Measurements from ENCODE around the gene SPRY4.

SPRY4 gene

DNA sequence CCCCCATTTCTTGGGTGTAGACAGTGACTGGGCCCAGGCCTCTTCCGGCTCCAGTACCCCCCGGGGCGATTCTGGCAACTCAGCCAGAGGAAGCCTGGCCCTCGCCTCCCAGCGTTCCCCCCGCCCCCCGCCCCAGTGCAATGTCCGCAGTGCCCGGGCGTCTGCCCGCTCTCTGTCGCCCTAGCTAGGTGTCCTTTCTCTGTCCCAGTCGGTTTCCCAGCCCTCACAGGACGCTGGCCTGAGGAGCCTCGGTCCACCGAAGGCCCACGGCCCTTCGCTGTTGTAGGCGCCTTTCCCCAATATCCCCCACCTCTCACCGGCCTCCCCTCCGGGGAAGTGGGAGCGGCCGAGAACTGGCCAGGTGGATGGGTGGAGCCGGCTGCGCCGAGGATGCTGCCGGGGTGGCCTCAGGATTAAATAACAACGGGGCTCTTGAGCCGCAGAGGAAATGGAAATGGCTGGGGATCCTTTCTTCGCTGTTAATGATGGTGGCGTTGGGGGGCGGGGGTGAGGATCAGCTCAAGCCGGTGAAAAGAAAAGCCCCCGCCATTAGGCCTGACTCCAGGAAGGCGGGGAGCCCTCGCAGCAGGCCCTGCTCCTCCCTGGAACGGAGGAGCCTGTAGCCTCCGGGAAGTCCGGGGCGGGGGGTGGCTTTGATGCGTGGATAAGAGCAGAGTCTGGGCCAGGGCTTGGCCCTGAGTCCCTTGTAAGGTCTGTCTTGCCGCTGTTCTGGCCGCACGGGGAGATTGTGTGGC is 1.1 kb upstream of the SPRY4 start:
- peak in 1 of 2 experiments; percentile 25 for DNase-seq (ENCODE audit: low spot score in 2 of 2)
- H3K4me1 ChIP-seq: peaks cover 6% of the 10 kb centered on the region; the same call in 1 of the 2 replicates
- H3K27me3 ChIP-seq (ENCODE audit: low read depth): peaks cover 2% of the 10 kb centered on the region; the same call in 1 of the 2 replicates
- H3K9me3 ChIP-seq: no peaks in the 10 kb centered on the region
- in situ Hi-C loops (cut with MboI; ENCODE audit: low sequenced_read_pairs): no loop called here
- H3K36me3 ChIP-seq (replicated peaks): no peaks in the 10 kb centered on the region
- no peak overlapping the region for H3K4me3 ChIP-seq

DNA sequence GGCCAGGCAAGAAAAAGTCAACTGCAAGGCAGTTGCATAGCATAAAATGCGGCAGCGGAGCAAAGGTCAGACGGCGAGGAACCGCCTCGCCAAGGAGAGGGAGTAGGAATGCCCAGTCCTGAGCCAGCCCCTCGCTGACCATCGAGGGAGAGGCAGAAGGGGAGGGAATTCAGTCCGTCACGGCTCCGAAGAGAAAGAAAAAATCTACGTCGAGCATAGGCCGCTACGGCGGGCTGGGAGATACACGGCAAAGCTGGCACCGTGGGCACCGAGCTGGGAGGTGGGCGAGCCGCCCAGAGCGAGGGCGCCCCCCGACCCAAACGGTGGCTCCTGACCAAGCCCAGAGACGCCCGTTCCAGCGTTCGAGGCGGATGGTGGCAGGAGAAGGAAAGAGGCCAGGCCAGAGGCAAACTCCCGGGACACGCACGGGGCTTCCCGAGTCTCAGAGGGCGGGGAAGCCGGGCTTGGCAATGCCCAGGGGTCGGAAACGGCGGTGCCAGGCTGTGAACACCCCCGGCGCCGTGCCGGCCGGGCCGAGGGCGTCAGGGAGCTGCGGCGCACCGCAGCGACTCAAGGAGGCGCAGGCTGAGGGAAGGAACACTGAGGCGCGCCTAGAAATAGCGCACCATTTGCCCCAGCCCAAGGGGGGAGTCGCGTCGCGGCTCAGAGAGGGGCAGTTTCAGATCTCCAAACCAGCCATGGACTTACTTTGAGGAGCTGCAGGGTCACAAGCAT is 518 bp downstream of the SPRY4 start:
- Histone ChIP-seq H3K36me3 (replicated peaks) (no peaks in the 10 kb centered on the region), H3K4me1 (peaks cover 6% of the 10 kb centered on the region; the same call in 1 of the 2 replicates), H3K4me3 (peak overlapping the region; percentile 44), H3K9me3 (no peaks in the 10 kb centered on the region), H3K27me3 (ENCODE audit: low read depth) (peaks cover 2% of the 10 kb centered on the region; the same call in 1 of the 2 replicates)
- no peak for DNase-seq (ENCODE audit: low spot score in 2 of 2)
- in situ Hi-C loops (cut with MboI; ENCODE audit: low sequenced_read_pairs): no loop called here

DNA sequence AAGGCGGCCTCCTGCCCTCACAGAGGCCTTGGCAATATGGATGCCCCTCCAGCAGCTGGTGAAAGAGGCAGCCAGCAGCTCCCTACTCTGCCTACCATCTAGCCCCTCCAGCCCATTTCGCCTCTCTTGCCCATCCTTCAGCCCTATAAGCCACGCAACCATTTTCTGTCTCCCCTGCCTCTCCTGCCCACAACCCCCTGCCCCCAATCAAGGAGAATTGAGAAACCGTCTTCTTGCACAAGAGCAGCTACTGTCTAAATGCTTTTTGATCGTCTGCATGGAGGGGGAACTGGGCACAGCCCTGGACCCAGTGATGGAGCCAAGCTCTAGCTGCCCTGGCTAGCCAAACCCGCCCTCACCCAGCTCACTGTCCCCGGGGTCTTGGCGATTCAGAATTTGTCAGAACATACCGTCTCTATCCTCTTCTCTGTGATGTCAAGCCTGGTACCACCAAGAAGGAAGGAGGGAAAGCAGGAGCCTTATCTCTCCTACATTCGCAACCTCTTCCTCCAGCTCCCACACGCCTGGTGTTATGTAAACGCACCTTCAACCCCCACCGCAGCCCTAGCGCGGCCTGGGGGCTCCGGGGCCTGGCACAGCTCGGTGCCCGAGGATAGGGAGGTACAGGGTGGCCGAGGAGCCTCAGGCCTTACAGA is 1.2 kb downstream of the SPRY4 start:
- Histone ChIP-seq H3K4me1 (peaks cover 6% of the 10 kb centered on the region; the same call in 1 of the 2 replicates), H3K27me3 (ENCODE audit: low read depth) (peaks cover 2% of the 10 kb centered on the region; the same call in 1 of the 2 replicates), H3K36me3 (replicated peaks) (no peaks in the 10 kb centered on the region), H3K9me3 (no peaks in the 10 kb centered on the region), H3K4me3 (peak overlapping the region; percentile 44; the same call in 1 of the 2 replicates)
- no peak for DNase-seq (ENCODE audit: low spot score in 2 of 2)
- in situ Hi-C loops (cut with MboI; ENCODE audit: low sequenced_read_pairs): no loop called here

DNA sequence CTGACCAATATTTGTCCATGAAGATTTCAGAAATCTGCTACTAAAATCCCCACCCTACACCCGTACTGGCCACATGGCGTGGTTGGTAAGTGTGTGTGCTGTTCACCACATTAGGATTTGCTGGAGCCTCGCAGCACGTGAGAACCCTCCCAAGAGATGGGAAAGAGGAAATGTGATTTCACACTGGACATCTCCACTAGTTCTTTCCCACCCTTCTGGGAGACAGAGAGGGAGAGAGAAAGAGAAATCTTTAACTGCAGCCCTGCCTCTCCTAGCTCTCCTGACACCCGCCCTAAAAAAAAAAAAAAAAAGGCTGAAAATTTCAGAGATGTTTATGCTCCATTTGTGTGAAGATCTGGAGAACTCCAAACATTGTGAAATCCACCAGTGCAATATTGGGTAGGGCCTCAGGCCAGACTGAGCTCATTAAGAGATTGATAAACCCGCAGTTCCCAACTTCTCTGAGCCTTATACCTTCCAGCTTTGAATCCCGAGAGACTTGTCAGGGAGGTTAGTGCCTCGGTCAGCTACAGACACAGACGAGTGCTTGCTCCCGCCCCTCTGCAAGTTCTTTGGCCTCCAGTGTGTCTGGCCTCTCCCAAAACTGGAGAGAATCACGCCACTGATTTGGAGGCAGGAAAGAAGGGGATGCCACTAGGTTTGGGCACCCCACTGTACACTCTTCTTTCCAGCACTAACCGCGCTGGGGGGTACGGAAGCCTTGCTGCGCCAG is 1.9 kb downstream of the SPRY4 start:
- no peak for DNase-seq (ENCODE audit: low spot score in 2 of 2)
- in situ Hi-C loops (cut with MboI; ENCODE audit: low sequenced_read_pairs): no loop called here
- H3K36me3 ChIP-seq (replicated peaks): no peaks in the 10 kb centered on the region
- peaks cover 2% of the 10 kb centered on the region; the same call in 1 of the 2 replicates for H3K27me3 ChIP-seq (ENCODE audit: low read depth)
- no peaks in the 10 kb centered on the region for H3K9me3 ChIP-seq
- no peak overlapping the region for H3K4me3 ChIP-seq
- H3K4me1 ChIP-seq: peaks cover 6% of the 10 kb centered on the region; the same call in 1 of the 2 replicates

DNA sequence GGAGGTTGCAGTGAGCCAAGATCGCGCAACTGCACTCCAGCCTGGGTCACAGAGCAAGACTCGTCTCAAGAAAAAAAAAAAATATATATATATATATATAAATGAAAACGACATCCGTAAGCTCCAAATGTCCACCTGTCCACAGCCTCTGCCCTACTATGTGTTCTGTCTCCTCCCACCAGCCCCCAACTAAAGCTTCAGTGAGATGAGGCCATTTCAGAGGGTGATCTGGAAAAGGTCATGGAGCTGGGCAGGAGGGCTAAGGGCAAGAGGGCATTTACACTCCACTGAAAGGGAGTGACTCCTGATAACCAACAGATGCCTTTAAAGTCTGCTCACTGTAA is 2.4 kb downstream of the SPRY4 start:
- Histone ChIP-seq H3K27me3 (ENCODE audit: low read depth) (peaks cover 2% of the 10 kb centered on the region; the same call in 1 of the 2 replicates), H3K9me3 (no peaks in the 10 kb centered on the region), H3K4me3 (no peak overlapping the region), H3K36me3 (replicated peaks) (no peaks in the 10 kb centered on the region), H3K4me1 (peaks cover 6% of the 10 kb centered on the region; the same call in 1 of the 2 replicates)
- in situ Hi-C loops (cut with MboI; ENCODE audit: low sequenced_read_pairs): no loop called here
- DNase-seq (ENCODE audit: low spot score in 2 of 2): no peak

DNA sequence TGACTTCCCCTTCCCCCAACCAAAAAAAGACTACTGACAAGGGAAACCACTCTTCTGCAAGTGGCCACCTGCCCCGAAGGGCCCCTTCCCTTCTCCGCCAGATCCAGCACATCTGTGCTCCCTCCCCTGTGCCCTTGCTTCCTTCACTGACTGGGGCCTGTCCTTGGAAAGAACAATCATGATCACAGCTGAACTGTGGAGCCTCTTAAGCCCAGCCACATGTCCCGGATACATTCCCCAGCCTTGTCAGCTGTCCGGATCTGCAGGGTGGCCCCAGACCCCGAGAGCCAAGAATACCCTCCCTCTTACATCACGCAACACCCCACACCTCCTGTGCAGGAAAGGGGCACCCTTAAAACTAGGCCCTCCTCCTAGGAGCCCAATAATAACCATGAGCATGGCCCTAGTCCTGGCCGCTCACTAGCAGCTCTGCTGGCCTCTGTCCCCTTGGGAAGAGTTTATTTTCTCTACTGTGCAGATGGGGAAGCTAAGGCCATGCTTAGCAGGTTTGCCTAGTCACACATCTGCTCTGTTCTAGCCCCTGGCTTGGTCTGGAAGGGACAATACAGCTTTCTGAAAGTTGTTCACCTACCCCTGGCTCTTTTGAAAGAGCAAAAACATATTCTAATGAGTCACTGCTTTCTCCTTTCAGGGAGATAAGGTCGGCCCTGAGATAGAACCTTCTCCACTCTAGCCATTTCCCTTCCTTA is 3.8 kb downstream of the SPRY4 start:
- in situ Hi-C loops (cut with MboI; ENCODE audit: low sequenced_read_pairs): no loop called here
- no peaks in the 10 kb centered on the region; the same call in 1 of the 2 replicates for H3K27me3 ChIP-seq (ENCODE audit: low read depth)
- H3K4me3 ChIP-seq: no peak overlapping the region
- no peaks in the 10 kb centered on the region for H3K36me3 ChIP-seq (replicated peaks)
- H3K4me1 ChIP-seq: peaks cover 6% of the 10 kb centered on the region; the same call in 1 of the 2 replicates
- no peak for DNase-seq (ENCODE audit: low spot score in 2 of 2)
- no peaks in the 10 kb centered on the region for H3K9me3 ChIP-seq

DNA sequence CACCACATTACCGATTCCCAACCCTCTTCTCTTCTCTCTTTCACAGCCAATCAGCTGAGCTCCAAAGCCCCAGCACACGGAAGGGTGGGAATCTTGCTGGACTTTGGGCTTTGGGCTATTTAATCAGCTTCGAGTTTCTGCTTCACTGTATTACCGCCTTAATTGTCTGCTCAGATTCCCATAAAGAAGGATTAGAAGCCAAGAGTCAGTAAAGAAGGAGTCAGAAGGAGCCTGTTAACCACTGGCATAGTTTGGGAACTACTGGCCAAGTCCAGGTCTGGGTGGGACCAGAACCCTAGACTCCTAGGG is 4.4 kb downstream of the SPRY4 start:
- Histone ChIP-seq H3K4me1 (peaks cover 6% of the 10 kb centered on the region; the same call in 1 of the 2 replicates), H3K4me3 (no peak overlapping the region), H3K9me3 (no peaks in the 10 kb centered on the region), H3K36me3 (replicated peaks) (no peaks in the 10 kb centered on the region), H3K27me3 (ENCODE audit: low read depth) (no peaks in the 10 kb centered on the region; the same call in 1 of the 2 replicates)
- in situ Hi-C loops (cut with MboI; ENCODE audit: low sequenced_read_pairs): no loop called here
- no peak for DNase-seq (ENCODE audit: low spot score in 2 of 2)

DNA sequence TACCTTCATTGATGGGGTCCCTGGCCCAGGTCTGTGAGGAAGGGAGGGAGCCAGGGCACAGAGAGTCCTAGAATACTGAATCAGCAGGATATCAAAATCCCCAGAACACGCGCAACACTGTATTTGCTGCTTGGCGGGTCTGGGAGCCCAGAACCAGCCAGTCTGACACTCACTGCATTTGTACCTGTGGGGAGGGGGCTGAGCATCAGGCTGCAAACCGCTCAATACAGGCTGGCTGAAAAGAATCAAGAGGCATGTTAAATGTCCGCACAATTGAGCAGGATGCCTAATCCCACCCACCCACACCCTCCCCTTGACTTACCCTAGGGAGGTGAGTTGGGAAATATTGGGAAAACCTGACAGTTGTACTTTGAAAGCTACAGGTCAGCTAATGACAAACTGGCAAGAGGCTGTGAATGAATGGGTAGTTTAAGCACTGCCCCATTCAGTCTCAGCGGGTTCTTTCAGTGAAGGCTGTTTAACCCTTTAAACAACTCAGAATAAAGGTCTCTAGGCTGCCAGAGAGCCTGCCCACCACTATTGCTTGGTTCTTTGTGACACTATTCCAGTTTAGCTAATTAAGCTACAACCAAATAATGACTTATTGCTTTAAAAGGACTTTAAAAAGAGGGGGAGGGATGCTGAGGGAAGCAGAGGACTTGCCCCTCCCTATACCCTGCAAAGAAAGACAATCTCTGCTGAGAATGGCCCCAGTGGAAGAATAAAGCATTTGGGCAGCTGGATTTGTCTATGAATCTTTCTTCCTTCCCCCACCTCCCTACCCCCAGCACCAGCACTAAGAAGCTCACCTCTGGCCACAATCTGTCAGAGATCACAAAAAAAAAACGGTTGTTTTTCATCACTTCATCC is 5.0 kb downstream of the SPRY4 start:
- Histone ChIP-seq H3K36me3 (replicated peaks) (no peaks in the 10 kb centered on the region), H3K4me1 (peaks cover 4% of the 10 kb centered on the region; the same call in 1 of the 2 replicates), H3K9me3 (no peaks in the 10 kb centered on the region), H3K4me3 (no peak overlapping the region), H3K27me3 (ENCODE audit: low read depth) (no peaks in the 10 kb centered on the region; the same call in 1 of the 2 replicates)
- no peak for DNase-seq (ENCODE audit: low spot score in 2 of 2)
- in situ Hi-C loops (cut with MboI; ENCODE audit: low sequenced_read_pairs): no loop called here

DNA sequence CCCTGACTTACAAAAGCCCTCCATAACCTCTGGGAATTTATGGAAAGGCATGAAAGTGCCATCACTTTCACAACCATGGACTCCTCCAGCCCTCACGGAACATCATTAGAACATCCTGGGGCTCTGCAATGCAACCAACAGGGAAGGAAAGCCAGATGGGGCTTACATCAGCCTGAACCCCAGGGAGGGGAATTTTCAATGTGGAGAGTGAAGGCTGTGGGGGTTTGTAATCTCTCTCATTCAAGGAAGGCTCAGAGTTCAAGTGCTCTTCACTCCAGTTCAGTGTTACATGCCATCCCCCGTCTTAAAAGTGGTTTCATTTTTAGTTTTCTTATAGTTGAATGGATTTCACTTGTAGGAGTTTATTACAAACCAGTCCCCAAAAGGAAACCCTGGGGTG is 5.7 kb downstream of the SPRY4 start:
- no peaks in the 10 kb centered on the region for H3K9me3 ChIP-seq
- in situ Hi-C loops (cut with MboI; ENCODE audit: low sequenced_read_pairs): no loop called here
- no peak for DNase-seq (ENCODE audit: low spot score in 2 of 2)
- H3K36me3 ChIP-seq (replicated peaks): no peaks in the 10 kb centered on the region
- H3K4me3 ChIP-seq: no peak overlapping the region
- no peaks in the 10 kb centered on the region; the same call in 1 of the 2 replicates for H3K27me3 ChIP-seq (ENCODE audit: low read depth)
- peaks cover 2% of the 10 kb centered on the region; the same call in 1 of the 2 replicates for H3K4me1 ChIP-seq

DNA sequence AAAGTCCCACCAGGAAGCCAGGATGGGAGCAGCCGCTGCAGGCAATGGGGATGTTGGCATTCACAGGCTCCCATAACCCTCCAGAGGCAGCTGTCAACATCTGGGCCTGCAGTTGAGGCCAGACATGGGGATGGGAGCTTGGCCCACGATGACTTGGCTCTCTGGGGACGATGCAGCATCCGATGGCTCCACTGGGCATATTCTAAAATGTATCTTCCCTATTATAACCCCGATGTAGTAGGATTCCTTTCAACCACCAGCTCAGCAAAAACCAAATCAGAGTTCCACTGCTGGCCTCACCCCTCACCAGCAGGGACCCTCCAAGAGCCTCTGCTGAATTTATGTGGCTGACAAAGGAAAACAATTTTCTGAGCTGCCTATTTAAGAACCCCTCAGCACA is 7.1 kb downstream of the SPRY4 start:
- Histone ChIP-seq H3K27me3 (ENCODE audit: low read depth) (no peaks in the 10 kb centered on the region; the same call in 1 of the 2 replicates), H3K4me1 (no peaks in the 10 kb centered on the region), H3K9me3 (no peaks in the 10 kb centered on the region), H3K36me3 (replicated peaks) (no peaks in the 10 kb centered on the region), H3K4me3 (no peak overlapping the region)
- DNase-seq (ENCODE audit: low spot score in 2 of 2): no peak
- in situ Hi-C loops (cut with MboI; ENCODE audit: low sequenced_read_pairs): no loop called here

DNA sequence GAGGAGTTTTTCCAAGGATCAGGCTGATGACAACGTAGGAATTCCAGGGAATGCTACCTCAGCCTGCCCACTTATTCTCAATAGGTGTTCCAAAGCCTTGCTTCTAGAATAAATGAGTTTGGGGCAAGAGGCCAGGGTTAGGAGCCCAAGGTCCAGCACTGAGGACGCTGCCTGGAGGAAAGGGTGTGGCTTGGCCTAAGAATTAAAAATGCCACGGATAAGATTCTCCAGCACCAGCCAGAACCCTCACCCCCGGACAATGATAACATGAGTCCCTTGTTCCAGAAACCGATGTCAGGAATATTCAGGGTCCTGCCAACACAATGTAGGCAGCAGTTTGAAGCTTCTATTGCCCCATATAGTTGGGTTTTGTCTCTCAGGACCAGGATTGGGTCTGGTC is 7.6 kb downstream of the SPRY4 start:
- H3K4me1 ChIP-seq: no peaks in the 10 kb centered on the region
- DNase-seq (ENCODE audit: low spot score in 2 of 2): no peak
- in situ Hi-C loops (cut with MboI; ENCODE audit: low sequenced_read_pairs): no loop called here
- H3K4me3 ChIP-seq: no peak overlapping the region
- no peaks in the 10 kb centered on the region for H3K36me3 ChIP-seq (replicated peaks)
- no peaks in the 10 kb centered on the region for H3K9me3 ChIP-seq
- H3K27me3 ChIP-seq (ENCODE audit: low read depth): no peaks in the 10 kb centered on the region

DNA sequence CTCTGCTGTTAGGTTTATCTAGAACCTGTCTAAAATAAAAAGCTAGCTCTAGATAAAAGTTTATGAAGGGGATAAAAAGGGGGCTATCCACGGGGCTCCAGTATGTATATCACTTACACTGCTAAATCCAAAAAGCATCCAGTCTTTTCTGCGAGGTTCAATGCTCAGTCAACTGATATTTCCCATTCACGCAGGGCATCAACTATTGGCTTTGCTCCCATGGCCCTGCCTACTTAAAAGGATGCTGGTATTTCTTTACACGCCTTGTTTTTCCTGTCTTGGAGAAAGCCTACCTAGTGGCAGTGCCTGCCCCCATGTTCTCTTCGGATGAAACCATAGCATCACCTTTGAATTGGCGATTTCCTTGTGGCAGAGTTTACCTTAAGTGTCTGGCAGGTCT is 8.1 kb downstream of the SPRY4 start:
- no peaks in the 10 kb centered on the region for H3K36me3 ChIP-seq (replicated peaks)

More for the DNA sequence above, 8.1 kb downstream of the SPRY4 start:
- in situ Hi-C loops (cut with MboI; ENCODE audit: low sequenced_read_pairs): no loop called here
- Histone ChIP-seq H3K4me3 (no peak overlapping the region), H3K27me3 (ENCODE audit: low read depth) (no peaks in the 10 kb centered on the region), H3K4me1 (no peaks in the 10 kb centered on the region), H3K9me3 (no peaks in the 10 kb centered on the region)
- DNase-seq (ENCODE audit: low spot score in 2 of 2): no peak

All from HAP-1 (cell line).